ENCODE measurements around the gene EEF2. TPM values are rescaled to one million over a fixed set of nuclear protein-coding genes. Genes with fewer than 3 reads are reported as not detected.

Gene EEF2
- total RNA-seq, 1 donor from 2014 or later = 1,288 TPM

DNA sequence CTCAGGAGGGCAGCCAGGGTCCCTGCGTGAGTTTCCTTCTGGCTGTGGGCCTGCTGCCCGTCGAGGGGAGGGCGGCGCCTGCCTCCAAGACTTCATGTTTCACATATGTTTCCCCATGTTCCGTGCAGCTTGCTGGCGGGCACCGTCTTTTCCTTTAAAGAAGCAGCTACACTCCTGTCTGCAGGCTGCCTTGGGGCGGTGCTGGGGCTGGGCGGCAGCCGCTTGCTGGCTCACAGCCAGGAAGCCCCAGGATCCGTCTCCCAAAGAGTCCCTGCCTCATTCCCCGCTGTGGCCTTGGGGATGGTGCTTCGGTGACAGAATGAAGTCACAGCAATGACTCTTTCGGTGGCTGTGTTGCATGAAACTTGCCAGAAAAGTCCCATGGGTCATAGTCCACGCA, 47.2 kb upstream of the EEF2 start:
- H3K9ac ChIP-seq = no peak overlapping the region
- no peaks in the 10 kb centered on the region for H3K36me3 ChIP-seq
- no peaks in the 10 kb centered on the region for H3F3A ChIP-seq (ENCODE audit: low read depth)
- Mint-ChIP-seq H3K9me3 (no peaks in the 10 kb centered on the region), H3K4me1 (no peaks in the 10 kb centered on the region), H3K36me3 (peaks cover 2% of the 10 kb centered on the region), H3K27me3 (ENCODE audit: insufficient read depth, low read depth) (no peaks in the 10 kb centered on the region), H3K27ac (no peak overlapping the region), H3K4me3 (no peak overlapping the region)
- H3K27ac ChIP-seq = no peak overlapping the region
- no peak for DNase-seq (ENCODE audit: low spot score)
- H3K79me2 ChIP-seq (ENCODE audit: low read depth) = no peaks in the 10 kb centered on the region
- H4K20me1 ChIP-seq (ENCODE audit: low read depth) = no peaks in the 10 kb centered on the region
- H3K27me3 ChIP-seq = no peaks in the 10 kb centered on the region
- no peak for TF ChIP-seq EZH2 (IDR thresholded peaks at IDR 0.05)
- no peak for TF ChIP-seq EZH2phosphoT487 (IDR thresholded peaks at IDR 0.05)
- TF ChIP-seq, protein P1, sequence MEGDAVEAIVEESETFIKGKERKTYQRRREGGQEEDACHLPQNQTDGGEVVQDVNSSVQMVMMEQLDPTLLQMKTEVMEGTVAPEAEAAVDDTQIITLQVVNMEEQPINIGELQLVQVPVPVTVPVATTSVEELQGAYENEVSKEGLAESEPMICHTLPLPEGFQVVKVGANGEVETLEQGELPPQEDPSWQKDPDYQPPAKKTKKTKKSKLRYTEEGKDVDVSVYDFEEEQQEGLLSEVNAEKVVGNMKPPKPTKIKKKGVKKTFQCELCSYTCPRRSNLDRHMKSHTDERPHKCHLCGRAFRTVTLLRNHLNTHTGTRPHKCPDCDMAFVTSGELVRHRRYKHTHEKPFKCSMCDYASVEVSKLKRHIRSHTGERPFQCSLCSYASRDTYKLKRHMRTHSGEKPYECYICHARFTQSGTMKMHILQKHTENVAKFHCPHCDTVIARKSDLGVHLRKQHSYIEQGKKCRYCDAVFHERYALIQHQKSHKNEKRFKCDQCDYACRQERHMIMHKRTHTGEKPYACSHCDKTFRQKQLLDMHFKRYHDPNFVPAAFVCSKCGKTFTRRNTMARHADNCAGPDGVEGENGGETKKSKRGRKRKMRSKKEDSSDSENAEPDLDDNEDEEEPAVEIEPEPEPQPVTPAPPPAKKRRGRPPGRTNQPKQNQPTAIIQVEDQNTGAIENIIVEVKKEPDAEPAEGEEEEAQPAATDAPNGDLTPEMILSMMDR (IDR thresholded peaks at IDR 0.05) = no peak
- no peaks in the 10 kb centered on the region for H3K4me1 ChIP-seq
- no peak overlapping the region for H3K4me2 ChIP-seq
- H2AFZ ChIP-seq (replicated peaks) = no peak overlapping the region
- no peaks in the 10 kb centered on the region for H3K9me3 ChIP-seq (ENCODE audit: low read depth)
- no peak overlapping the region for H3K4me3 ChIP-seq

DNA sequence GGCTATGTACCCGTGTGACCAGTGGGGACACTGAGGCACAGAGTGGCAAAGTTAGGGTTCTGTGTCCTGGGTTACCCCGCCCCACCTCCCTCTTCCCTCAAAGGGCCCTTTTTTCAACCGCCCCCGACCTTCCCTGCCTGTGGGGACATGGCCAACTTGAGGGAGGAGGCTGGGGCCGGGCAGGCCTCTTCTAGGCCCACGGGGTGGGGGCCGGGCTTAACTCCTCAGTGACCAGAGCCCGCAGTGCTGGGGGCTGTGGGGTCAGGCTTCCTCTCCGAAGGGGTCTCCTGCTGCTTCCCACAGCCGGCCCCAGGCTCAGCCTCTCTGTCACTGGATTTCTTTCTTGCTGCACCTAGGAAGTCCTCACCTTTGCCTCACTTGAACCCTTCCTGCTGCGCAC, 46.2 kb upstream of the EEF2 start:
- no peaks in the 10 kb centered on the region for H3K4me1 ChIP-seq
- TF ChIP-seq EZH2phosphoT487 (IDR thresholded peaks at IDR 0.05) (no peak), EZH2 (IDR thresholded peaks at IDR 0.05) (no peak)
- TF ChIP-seq, protein P1 (IDR thresholded peaks at IDR 0.05) = no peak
- no peaks in the 10 kb centered on the region for H3K27me3 Mint-ChIP-seq (ENCODE audit: insufficient read depth, low read depth)
- H3F3A ChIP-seq (ENCODE audit: low read depth) = no peaks in the 10 kb centered on the region
- no peak overlapping the region for H3K4me3 Mint-ChIP-seq
- no peaks in the 10 kb centered on the region for H4K20me1 ChIP-seq (ENCODE audit: low read depth)
- H3K9me3 Mint-ChIP-seq = no peaks in the 10 kb centered on the region
- H3K36me3 Mint-ChIP-seq = peaks cover 6% of the 10 kb centered on the region
- H3K79me2 ChIP-seq (ENCODE audit: low read depth) = no peaks in the 10 kb centered on the region
- no peaks in the 10 kb centered on the region for H3K9me3 ChIP-seq (ENCODE audit: low read depth)
- no peaks in the 10 kb centered on the region for H3K27me3 ChIP-seq
- H3K9ac ChIP-seq = no peak overlapping the region
- no peaks in the 10 kb centered on the region for H3K36me3 ChIP-seq
- no peak overlapping the region for H2AFZ ChIP-seq (replicated peaks)
- no peak overlapping the region for H3K27ac ChIP-seq
- no peak for DNase-seq (ENCODE audit: low spot score)
- no peak overlapping the region for H3K4me2 ChIP-seq
- H3K4me3 ChIP-seq = no peak overlapping the region
- H3K4me1 Mint-ChIP-seq = no peaks in the 10 kb centered on the region
- no peak overlapping the region for H3K27ac Mint-ChIP-seq

DNA sequence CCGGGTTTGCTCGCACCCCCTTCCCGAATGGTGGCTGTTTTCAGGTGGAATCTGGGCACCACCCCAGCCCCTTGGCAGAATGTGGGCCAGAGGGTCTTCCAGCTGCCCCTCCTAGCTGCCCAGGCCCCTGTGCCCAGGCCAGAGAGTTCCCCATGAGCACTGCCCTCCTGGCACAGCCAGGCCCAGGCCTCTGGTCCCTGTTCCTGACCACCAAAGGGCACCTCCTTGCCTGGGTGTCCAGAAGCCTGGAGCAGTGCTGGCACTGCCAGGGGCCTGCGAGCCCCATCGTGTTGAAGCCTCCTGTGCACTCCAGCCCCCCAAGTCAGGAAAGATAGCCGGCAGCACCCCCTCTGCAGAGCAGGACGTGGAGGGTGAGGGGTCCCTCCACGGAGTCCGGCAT, 45.7 kb upstream of the EEF2 start:
- no peak for TF ChIP-seq EZH2 (IDR thresholded peaks at IDR 0.05)
- no peak for TF ChIP-seq EZH2phosphoT487 (IDR thresholded peaks at IDR 0.05)
- TF ChIP-seq, protein P1 (IDR thresholded peaks at IDR 0.05) = no peak
- no peak overlapping the region for H3K27ac Mint-ChIP-seq
- no peaks in the 10 kb centered on the region for H3K79me2 ChIP-seq (ENCODE audit: low read depth)

More for the DNA sequence above, 45.7 kb upstream of the EEF2 start:
- no peaks in the 10 kb centered on the region for H3K4me1 ChIP-seq
- peaks cover 6% of the 10 kb centered on the region for H3K36me3 Mint-ChIP-seq
- no peaks in the 10 kb centered on the region for H3K36me3 ChIP-seq
- H3K4me3 Mint-ChIP-seq = no peak overlapping the region
- no peak overlapping the region for H3K27ac ChIP-seq
- no peaks in the 10 kb centered on the region for H3K27me3 ChIP-seq
- DNase-seq (ENCODE audit: low spot score) = no peak
- H3K9ac ChIP-seq = no peak overlapping the region
- no peaks in the 10 kb centered on the region for H3K9me3 ChIP-seq (ENCODE audit: low read depth)
- H4K20me1 ChIP-seq (ENCODE audit: low read depth) = no peaks in the 10 kb centered on the region
- H3K27me3 Mint-ChIP-seq (ENCODE audit: insufficient read depth, low read depth) = no peaks in the 10 kb centered on the region
- no peaks in the 10 kb centered on the region for H3K4me1 Mint-ChIP-seq
- H3K4me2 ChIP-seq = no peak overlapping the region
- H2AFZ ChIP-seq (replicated peaks) = no peak overlapping the region
- H3K9me3 Mint-ChIP-seq = no peaks in the 10 kb centered on the region
- H3F3A ChIP-seq (ENCODE audit: low read depth) = no peaks in the 10 kb centered on the region
- H3K4me3 ChIP-seq = no peak overlapping the region

Data from neural progenitor cell (in vitro differentiated cells).